HEK293 (cell line): Measurements from ENCODE around the gene SCN8A.
"Not testable (repeated sequence)": the region's sequence is repeated elsewhere in the genome, so short reads cannot be mapped to it uniquely, and the experiment has no call there.

ENCODE experiments used
- CTCF ChIA-PET: fragments of 350-600 bp; formaldehyde crosslinking; extraction: SDS; loops from one replicate; lab custom pipeline; 2021; ENCODE audit warnings: antibody characterized with exemption; lab: Yijun Ruan, JAX
- POLR2A ChIA-PET: fragments of 300-600 bp; formaldehyde crosslinking; extraction: SDS; loops from one replicate; lab custom pipeline; 2020; ENCODE audit warnings: antibody characterized with exemption, inconsistent platforms; lab: Yijun Ruan, JAX
- H3K27ac ChIP-seq: fragments of 200-500 bp; sonication (Bioruptor generic); 2 replicates; pipeline ENCODE4 v1.5.1; 2014; ENCODE audit warnings: low read depth, low read length, control low read depth, inconsistent platforms; ENCODE audit errors: extremely low read depth
- H3K36me3 ChIP-seq, 2 experiments: fragments of 200-500 bp in 1 of 2; sonication (Bioruptor generic) in 1 of 2; 1 replicate in 1 of 2; 2 replicates in 1 of 2; pipeline ENCODE4 v1.5.1; 2014 to 2017; ENCODE audit warnings: inconsistent platforms in 2 of 2, low read length in 2 of 2; ENCODE audit not compliant: control insufficient read depth in 2 of 2, insufficient read depth in 1 of 2
- H3K4me1 ChIP-seq: fragments of 200-500 bp; sonication (Bioruptor generic); 2 replicates; pipeline ENCODE4 v1.5.1; 2014; ENCODE audit warnings: mild to moderate bottlenecking, low read length, inconsistent platforms; ENCODE audit not compliant: control insufficient read depth, insufficient read depth
- H3K4me3 ChIP-seq: 2 replicates; pipeline ENCODE4 v1.5.1; 2011; ENCODE audit warnings: low read depth, mild to moderate bottlenecking, control low read depth, low read length, moderate library complexity
- H3K9me3 ChIP-seq: fragments of 200-500 bp; sonication (Bioruptor generic); 2 replicates; pipeline ENCODE4 v1.5.1; 2014; ENCODE audit warnings: low read depth, low read length, inconsistent platforms; ENCODE audit not compliant: control insufficient read depth, insufficient read depth
- GLI4 ChIP-seq: fragments of 450-650 bp; formaldehyde crosslinking; IDR thresholded peaks from 2 replicates; pipeline ENCODE4 v1.5.1; 2016; ENCODE audit warnings: missing biosample characterization, missing genetic modification characterization
- KLF1 ChIP-seq: fragments of 450-650 bp; formaldehyde crosslinking; IDR thresholded peaks from 2 replicates; pipeline ENCODE4 v1.5.1; 2016; ENCODE audit warnings: missing biosample characterization, missing genetic modification characterization
- MEIS1 ChIP-seq: sonication (generic); formaldehyde crosslinking; IDR thresholded peaks from 2 replicates; pipeline ENCODE4 v1.8.1; 2022; ENCODE audit warnings: missing genetic modification reagents, mild to moderate bottlenecking, borderline replicate concordance
- SETDB1 ChIP-seq: IDR thresholded peaks from one replicate; pipeline ENCODE4 v1.6.1; 2017; ENCODE audit warnings: mild to moderate bottlenecking, low read length, moderate library complexity, mixed read lengths; ENCODE audit not compliant: insufficient read length
- WT1 ChIP-seq: fragments of 450-650 bp; formaldehyde crosslinking; IDR thresholded peaks from 2 replicates; pipeline ENCODE4 v1.5.1; 2016; ENCODE audit warnings: missing biosample characterization, missing genetic modification characterization
- YY2 ChIP-seq: fragments of 450-650 bp; formaldehyde crosslinking; IDR thresholded peaks from 2 replicates; pipeline ENCODE4 v1.5.1; 2016; ENCODE audit warnings: missing biosample characterization, missing genetic modification characterization
- ZBTB8A ChIP-seq: fragments of 450-650 bp; formaldehyde crosslinking; IDR thresholded peaks from 2 replicates; pipeline ENCODE4 v1.5.1; 2016; ENCODE audit warnings: missing biosample characterization, missing genetic modification characterization
- ZNF155 ChIP-seq: fragments of 450-650 bp; formaldehyde crosslinking; IDR thresholded peaks from 2 replicates; pipeline ENCODE4 v1.5.1; 2016; ENCODE audit warnings: missing biosample characterization, missing genetic modification characterization
- ZNF175 ChIP-seq: fragments of 450-650 bp; formaldehyde crosslinking; IDR thresholded peaks from 2 replicates; pipeline ENCODE4 v1.5.1; 2016; ENCODE audit warnings: missing biosample characterization, missing genetic modification characterization
- ZNF239 ChIP-seq: fragments of 450-650 bp; formaldehyde crosslinking; IDR thresholded peaks from 2 replicates; pipeline ENCODE4 v1.5.1; 2016; ENCODE audit warnings: missing biosample characterization, missing genetic modification characterization
- ZNF354C ChIP-seq: fragments of 450-650 bp; formaldehyde crosslinking; IDR thresholded peaks from 2 replicates; pipeline ENCODE4 v1.5.1; 2016; ENCODE audit warnings: missing biosample characterization, missing genetic modification characterization, low read depth, borderline replicate concordance
- ZNF48 ChIP-seq: fragments of 450-650 bp; formaldehyde crosslinking; IDR thresholded peaks from 2 replicates; pipeline ENCODE4 v1.5.1; 2016; ENCODE audit warnings: missing biosample characterization, missing genetic modification characterization
- ZNF561 ChIP-seq: fragments of 450-650 bp; IDR thresholded peaks from 2 replicates; pipeline ENCODE4 v1.5.1; 2018; ENCODE audit warnings: missing biosample characterization, missing genetic modification characterization, borderline replicate concordance
- ZNF76 ChIP-seq: fragments of 450-650 bp; formaldehyde crosslinking; IDR thresholded peaks from 2 replicates; pipeline ENCODE4; 2016; ENCODE audit warnings: low read depth, missing biosample characterization, missing genetic modification characterization, borderline replicate concordance
- ZNF792 ChIP-seq: fragments of 450-650 bp; formaldehyde crosslinking; IDR thresholded peaks from 2 replicates; pipeline ENCODE4 v1.5.1; 2016; ENCODE audit warnings: missing biosample characterization, missing genetic modification characterization
- ZNF837 ChIP-seq: fragments of 450-650 bp; formaldehyde crosslinking; IDR thresholded peaks from 2 replicates; pipeline ENCODE4 v1.5.1; 2016; ENCODE audit warnings: missing biosample characterization, missing genetic modification characterization
- ZSCAN30 ChIP-seq: fragments of 450-650 bp; IDR thresholded peaks from 2 replicates; pipeline ENCODE4 v1.5.1; 2018; ENCODE audit warnings: missing biosample characterization, mild to moderate bottlenecking, missing genetic modification characterization, moderate library complexity
- TF ChIP-seq, protein P1 (sequence below): fragments of 450-650 bp; formaldehyde crosslinking; IDR thresholded peaks from 2 replicates; pipeline ENCODE4 v1.5.1; 2016; ENCODE audit warnings: missing biosample characterization, missing genetic modification characterization
- TF ChIP-seq, protein P2 (sequence below): fragments of 450-650 bp; formaldehyde crosslinking; IDR thresholded peaks from 2 replicates; pipeline ENCODE4 v1.5.1; 2016; ENCODE audit warnings: missing biosample characterization, missing genetic modification characterization
- TF ChIP-seq, protein P3 (sequence below): fragments of 450-650 bp; formaldehyde crosslinking; IDR thresholded peaks from 2 replicates; pipeline ENCODE4 v1.5.1; 2016; ENCODE audit warnings: missing biosample characterization, missing genetic modification characterization
- TF ChIP-seq, protein P4 (sequence below): fragments of 450-650 bp; formaldehyde crosslinking; IDR thresholded peaks from 2 replicates; pipeline ENCODE4 v1.5.1; 2017; ENCODE audit warnings: missing biosample characterization, missing genetic modification characterization
- TF ChIP-seq, protein P5 (sequence below): fragments of 450-650 bp; formaldehyde crosslinking; IDR thresholded peaks from 2 replicates; pipeline ENCODE4 v1.5.1; 2016; ENCODE audit warnings: missing biosample characterization, missing genetic modification characterization, low read depth

Gene SCN8A

DNA sequence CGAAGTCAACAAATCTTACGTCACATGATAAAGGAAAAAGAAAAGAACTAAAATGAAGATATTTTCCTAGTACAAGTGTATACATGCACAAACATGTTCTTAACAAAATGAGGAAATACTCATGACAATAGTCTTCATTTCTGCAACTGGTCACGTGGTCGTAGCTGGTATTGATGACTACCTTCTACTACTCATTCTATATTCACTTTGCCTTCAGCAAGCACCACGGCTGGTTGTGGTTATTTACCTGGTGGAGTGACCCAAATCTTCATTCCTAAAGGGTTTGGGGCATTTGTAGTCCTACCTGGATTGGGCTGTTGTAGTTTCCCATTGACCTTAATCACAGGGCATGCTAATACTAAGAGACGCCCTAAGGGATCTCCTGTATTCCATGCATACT is 206.3 kb downstream of the SCN8A start (continued):
- TF ChIP-seq, protein P1, sequence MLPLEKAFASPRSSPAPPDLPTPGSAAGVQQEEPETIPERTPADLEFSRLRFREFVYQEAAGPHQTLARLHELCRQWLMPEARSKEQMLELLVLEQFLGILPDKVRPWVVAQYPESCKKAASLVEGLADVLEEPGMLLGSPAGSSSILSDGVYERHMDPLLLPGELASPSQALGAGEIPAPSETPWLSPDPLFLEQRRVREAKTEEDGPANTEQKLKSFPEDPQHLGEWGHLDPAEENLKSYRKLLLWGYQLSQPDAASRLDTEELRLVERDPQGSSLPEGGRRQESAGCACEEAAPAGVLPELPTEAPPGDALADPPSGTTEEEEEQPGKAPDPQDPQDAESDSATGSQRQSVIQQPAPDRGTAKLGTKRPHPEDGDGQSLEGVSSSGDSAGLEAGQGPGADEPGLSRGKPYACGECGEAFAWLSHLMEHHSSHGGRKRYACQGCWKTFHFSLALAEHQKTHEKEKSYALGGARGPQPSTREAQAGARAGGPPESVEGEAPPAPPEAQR (tag by site-specific recombination), result no peak
- TF ChIP-seq GLI4 (tag by site-specific recombination) (no peak), SETDB1 (no peak), ZNF76 (no peak), ZNF354C (no peak), ZNF239 (tag by site-specific recombination) (no peak)

DNA sequence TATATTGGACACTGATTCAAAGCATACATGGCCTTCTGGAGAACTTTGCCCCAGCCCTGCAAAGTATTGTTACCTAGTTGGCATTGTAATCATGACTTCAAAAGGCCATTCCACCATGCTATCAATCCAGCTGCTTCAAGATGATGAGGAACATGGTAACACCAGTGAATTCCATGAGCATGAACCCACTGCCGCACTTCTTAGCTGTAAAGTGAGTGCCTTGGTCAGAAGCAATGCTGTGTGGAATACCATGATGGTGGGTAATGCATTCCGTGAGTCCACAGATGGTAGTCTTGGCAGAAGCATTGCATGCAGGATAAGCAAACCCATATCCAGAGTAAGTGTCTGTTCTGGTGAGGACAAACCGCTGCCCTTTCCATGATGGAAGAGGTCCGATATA is 207.0 kb downstream of the SCN8A start:
- CTCF ChIA-PET, result not testable (repeated sequence)

DNA sequence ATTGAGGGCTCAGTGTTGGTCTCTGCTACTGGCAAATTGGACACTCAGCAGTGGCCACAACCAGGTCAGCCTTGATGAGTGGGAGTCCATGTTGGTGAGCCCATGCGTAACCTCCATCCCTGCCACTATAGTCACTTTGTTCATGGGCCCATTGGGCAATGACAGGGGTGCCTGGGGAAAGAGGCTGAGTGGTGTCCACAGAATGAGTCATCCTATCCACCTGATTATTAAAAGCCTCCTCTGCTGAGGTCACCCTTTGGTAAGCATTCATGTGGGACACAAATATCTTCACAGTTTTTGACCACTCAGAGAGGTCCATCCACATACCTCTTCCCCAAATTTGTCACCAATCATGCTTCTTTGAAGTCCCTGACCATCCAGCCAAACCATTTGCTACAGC is 207.5 kb downstream of the SCN8A start:
- TF ChIP-seq, protein P2, sequence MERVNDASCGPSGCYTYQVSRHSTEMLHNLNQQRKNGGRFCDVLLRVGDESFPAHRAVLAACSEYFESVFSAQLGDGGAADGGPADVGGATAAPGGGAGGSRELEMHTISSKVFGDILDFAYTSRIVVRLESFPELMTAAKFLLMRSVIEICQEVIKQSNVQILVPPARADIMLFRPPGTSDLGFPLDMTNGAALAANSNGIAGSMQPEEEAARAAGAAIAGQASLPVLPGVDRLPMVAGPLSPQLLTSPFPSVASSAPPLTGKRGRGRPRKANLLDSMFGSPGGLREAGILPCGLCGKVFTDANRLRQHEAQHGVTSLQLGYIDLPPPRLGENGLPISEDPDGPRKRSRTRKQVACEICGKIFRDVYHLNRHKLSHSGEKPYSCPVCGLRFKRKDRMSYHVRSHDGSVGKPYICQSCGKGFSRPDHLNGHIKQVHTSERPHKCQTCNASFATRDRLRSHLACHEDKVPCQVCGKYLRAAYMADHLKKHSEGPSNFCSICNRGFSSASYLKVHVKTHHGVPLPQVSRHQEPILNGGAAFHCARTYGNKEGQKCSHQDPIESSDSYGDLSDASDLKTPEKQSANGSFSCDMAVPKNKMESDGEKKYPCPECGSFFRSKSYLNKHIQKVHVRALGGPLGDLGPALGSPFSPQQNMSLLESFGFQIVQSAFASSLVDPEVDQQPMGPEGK (tag by site-specific recombination), result no peak
- TF ChIP-seq KLF1 (tag by site-specific recombination) (no peak), ZBTB8A (tag by site-specific recombination) (no peak), ZNF561 (tag by site-specific recombination) (no peak), ZSCAN30 (tag by site-specific recombination) (no peak), MEIS1 (CRISPR knock-in tag) (no peak), ZNF175 (tag by site-specific recombination) (no peak), ZNF837 (tag by site-specific recombination) (no peak), YY2 (tag by site-specific recombination) (no peak), WT1 (tag by site-specific recombination) (no peak), ZNF155 (tag by site-specific recombination) (no peak), ZNF48 (tag by site-specific recombination) (no peak), ZNF792 (tag by site-specific recombination) (no peak)
- TF ChIP-seq, protein P3, sequence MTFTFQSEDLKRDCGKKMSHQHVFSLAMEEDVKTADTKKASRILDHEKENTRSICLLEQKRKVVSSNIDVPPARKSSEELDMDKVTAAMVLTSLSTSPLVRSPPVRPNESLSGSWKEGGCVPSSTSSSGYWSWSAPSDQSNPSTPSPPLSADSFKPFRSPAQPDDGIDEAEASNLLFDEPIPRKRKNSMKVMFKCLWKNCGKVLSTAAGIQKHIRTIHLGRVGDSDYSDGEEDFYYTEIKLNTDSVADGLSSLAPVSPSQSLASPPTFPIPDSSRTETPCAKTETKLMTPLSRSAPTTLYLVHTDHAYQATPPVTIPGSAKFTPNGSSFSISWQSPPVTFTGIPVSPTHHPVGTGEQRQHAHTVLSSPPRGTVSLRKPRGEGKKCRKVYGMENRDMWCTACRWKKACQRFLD, result no peak
- TF ChIP-seq, protein P4, sequence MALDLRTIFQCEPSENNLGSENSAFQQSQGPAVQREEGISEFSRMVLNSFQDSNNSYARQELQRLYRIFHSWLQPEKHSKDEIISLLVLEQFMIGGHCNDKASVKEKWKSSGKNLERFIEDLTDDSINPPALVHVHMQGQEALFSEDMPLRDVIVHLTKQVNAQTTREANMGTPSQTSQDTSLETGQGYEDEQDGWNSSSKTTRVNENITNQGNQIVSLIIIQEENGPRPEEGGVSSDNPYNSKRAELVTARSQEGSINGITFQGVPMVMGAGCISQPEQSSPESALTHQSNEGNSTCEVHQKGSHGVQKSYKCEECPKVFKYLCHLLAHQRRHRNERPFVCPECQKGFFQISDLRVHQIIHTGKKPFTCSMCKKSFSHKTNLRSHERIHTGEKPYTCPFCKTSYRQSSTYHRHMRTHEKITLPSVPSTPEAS, result no peak
- TF ChIP-seq, protein P5, sequence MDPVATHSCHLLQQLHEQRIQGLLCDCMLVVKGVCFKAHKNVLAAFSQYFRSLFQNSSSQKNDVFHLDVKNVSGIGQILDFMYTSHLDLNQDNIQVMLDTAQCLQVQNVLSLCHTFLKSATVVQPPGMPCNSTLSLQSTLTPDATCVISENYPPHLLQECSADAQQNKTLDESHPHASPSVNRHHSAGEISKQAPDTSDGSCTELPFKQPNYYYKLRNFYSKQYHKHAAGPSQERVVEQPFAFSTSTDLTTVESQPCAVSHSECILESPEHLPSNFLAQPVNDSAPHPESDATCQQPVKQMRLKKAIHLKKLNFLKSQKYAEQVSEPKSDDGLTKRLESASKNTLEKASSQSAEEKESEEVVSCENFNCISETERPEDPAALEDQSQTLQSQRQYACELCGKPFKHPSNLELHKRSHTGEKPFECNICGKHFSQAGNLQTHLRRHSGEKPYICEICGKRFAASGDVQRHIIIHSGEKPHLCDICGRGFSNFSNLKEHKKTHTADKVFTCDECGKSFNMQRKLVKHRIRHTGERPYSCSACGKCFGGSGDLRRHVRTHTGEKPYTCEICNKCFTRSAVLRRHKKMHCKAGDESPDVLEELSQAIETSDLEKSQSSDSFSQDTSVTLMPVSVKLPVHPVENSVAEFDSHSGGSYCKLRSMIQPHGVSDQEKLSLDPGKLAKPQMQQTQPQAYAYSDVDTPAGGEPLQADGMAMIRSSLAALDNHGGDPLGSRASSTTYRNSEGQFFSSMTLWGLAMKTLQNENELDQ (tag by site-specific recombination), result no peak
- TF ChIP-seq, all 188 proteins: peak for 0
- ChIA-PET POLR2A (no interaction called here), CTCF (no interaction called here)
- peaks cover 0 to 5% of the 10 kb centered on the region in 2 experiments; a peak in 1 of 3 replicates for H3K36me3 ChIP-seq
- no peak overlapping the region for H3K4me3 ChIP-seq
- H3K4me1 ChIP-seq, result no peaks in the 10 kb centered on the region
- H3K27ac ChIP-seq, result no peak overlapping the region
- H3K9me3 ChIP-seq, result no peaks in the 10 kb centered on the region

More for the DNA sequence above, 207.0 kb downstream of the SCN8A start:
- POLR2A ChIA-PET, H3K4me3 ChIP-seq, H3K27ac ChIP-seq, H3K36me3 ChIP-seq, H3K4me1 ChIP-seq, H3K9me3 ChIP-seq: not testable (repeated sequence)
